ENCODE measurements around the gene OCLN.

Gene OCLN

DNA sequence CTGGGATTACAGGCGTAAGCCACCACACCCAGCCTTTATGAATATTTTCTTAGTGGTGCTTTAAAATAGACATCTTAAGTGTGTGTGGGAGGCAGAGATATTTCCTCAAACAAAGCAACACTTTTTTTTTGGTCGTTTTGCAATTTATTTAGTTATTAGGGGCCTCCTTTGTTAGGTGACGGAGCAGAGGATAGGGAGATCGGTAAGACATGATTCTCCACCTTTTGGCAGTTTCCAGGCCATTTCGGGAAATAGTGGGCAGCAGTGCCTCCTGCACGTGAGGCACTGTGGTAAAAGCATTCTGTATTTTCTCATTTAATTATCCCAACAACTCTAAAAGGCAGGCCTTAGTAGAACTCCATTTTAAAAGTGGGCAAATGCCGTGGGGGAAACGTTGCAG is 1.9 kb downstream of the OCLN start:
- Histone ChIP-seq H2BK12ac (ENCODE audit: low read length in 2 of 2) (no peak overlapping the region), H3K18ac (ENCODE audit: low read depth in 1 of 2, low read length in 2 of 2) (no peak overlapping the region), H2BK5ac (ENCODE audit: low read depth, low read length, poor library complexity, severe bottlenecking) (no peak overlapping the region), H3K14ac (ENCODE audit: low read length in 2 of 2) (no peak overlapping the region), H3K9me3 (ENCODE audit: control insufficient read depth, low read length) (no peaks in the 10 kb centered on the region), H4K91ac (ENCODE audit: low read length) (no peak overlapping the region), H2BK15ac (ENCODE audit: low read depth, poor library complexity, severe bottlenecking) (no peak overlapping the region), H2AK5ac (ENCODE audit: low read length, severe bottlenecking) (no peak overlapping the region), H3K36me3 (ENCODE audit: control insufficient read depth in 1 of 2, insufficient read depth in 2 of 2, low read depth in 1 of 2, low read length in 2 of 2) (no peaks in the 10 kb centered on the region), H3K4me1 (ENCODE audit: control insufficient read depth, insufficient read depth, low read depth, low read length) (peaks cover 18% of the 10 kb centered on the region), H3K9ac (ENCODE audit: low read length) (no peak overlapping the region), H2BK120ac (ENCODE audit: low read depth, low read length) (no peak overlapping the region), H3K4me2 (ENCODE audit: low read length, poor library complexity, severe bottlenecking) (no peak overlapping the region), H2AFZ (ENCODE audit: low read depth, low read length) (no peak overlapping the region), H3K27me3 (ENCODE audit: control insufficient read depth in 1 of 2, insufficient read depth in 1 of 2, low read length in 2 of 2) (peaks cover 0 to 56% of the 10 kb centered on the region in 2 experiments), H3K4me3 (ENCODE audit: insufficient read depth in 1 of 2, low read depth in 1 of 2, low read length in 2 of 2) (no peak overlapping the region), H3K23ac (ENCODE audit: low read length in 2 of 2) (no peak overlapping the region), H3K79me1 (replicated peaks; ENCODE audit: low read length, poor library complexity, severe bottlenecking) (peaks cover 2% of the 10 kb centered on the region), H3K4ac (ENCODE audit: low read depth in 1 of 2, low read length in 2 of 2) (no peak overlapping the region), H3K27ac (ENCODE audit: low read length, poor library complexity, severe bottlenecking) (no peak overlapping the region), H4K8ac (ENCODE audit: low read length) (no peak overlapping the region)
- no peak for DNase-seq
- 72% methylated on average over 8 of the region's 8 CpGs for WGBS

GRCh38 chr5:69497006-69497520 is 4.5 kb downstream of the OCLN start:
- H3K14ac ChIP-seq (ENCODE audit: low read length in 2 of 2), result no peak overlapping the region
- H3K23ac ChIP-seq (ENCODE audit: low read length in 2 of 2), result no peak overlapping the region
- H3K27ac ChIP-seq (ENCODE audit: low read length, poor library complexity, severe bottlenecking), result no peak overlapping the region
- H4K8ac ChIP-seq (ENCODE audit: low read length), result no peak overlapping the region
- H2BK5ac ChIP-seq (ENCODE audit: low read depth, low read length, poor library complexity, severe bottlenecking), result no peak overlapping the region
- H3K4me3 ChIP-seq (ENCODE audit: insufficient read depth in 1 of 2, low read depth in 1 of 2, low read length in 2 of 2), result no peak overlapping the region
- no peak overlapping the region for H2AK5ac ChIP-seq (ENCODE audit: low read length, severe bottlenecking)
- H2AFZ ChIP-seq (ENCODE audit: low read depth, low read length), result no peak overlapping the region
- no peak overlapping the region for H3K4me2 ChIP-seq (ENCODE audit: low read length, poor library complexity, severe bottlenecking)
- H3K27me3 ChIP-seq (ENCODE audit: control insufficient read depth in 1 of 2, insufficient read depth in 1 of 2, low read length in 2 of 2), result peaks cover 0 to 34% of the 10 kb centered on the region in 2 experiments
- no peak overlapping the region for H3K4ac ChIP-seq (ENCODE audit: low read depth in 1 of 2, low read length in 2 of 2)
- DNase-seq, result no peak
- H3K79me1 ChIP-seq (replicated peaks; ENCODE audit: low read length, poor library complexity, severe bottlenecking), result peaks cover 2% of the 10 kb centered on the region
- no peak overlapping the region for H3K18ac ChIP-seq (ENCODE audit: low read depth in 1 of 2, low read length in 2 of 2)
- H2BK120ac ChIP-seq (ENCODE audit: low read depth, low read length), result no peak overlapping the region
- H3K4me1 ChIP-seq (ENCODE audit: control insufficient read depth, insufficient read depth, low read depth, low read length), result peaks cover 18% of the 10 kb centered on the region
- no peak overlapping the region for H2BK15ac ChIP-seq (ENCODE audit: low read depth, poor library complexity, severe bottlenecking)
- no peaks in the 10 kb centered on the region for H3K36me3 ChIP-seq (ENCODE audit: control insufficient read depth in 1 of 2, insufficient read depth in 2 of 2, low read depth in 1 of 2, low read length in 2 of 2)
- H3K9ac ChIP-seq (ENCODE audit: low read length), result no peak overlapping the region
- no peak overlapping the region for H2BK12ac ChIP-seq (ENCODE audit: low read length in 2 of 2)
- H4K91ac ChIP-seq (ENCODE audit: low read length), result no peak overlapping the region
- H3K9me3 ChIP-seq (ENCODE audit: control insufficient read depth, low read length), result no peaks in the 10 kb centered on the region
- WGBS, result 100% methylated on average over 2 of the region's 5 CpGs

GRCh38 chr5:69498384-69498783 is 5.8 kb downstream of the OCLN start:
- Histone ChIP-seq H2BK5ac (ENCODE audit: low read depth, low read length, poor library complexity, severe bottlenecking) (no peak overlapping the region), H3K4me1 (ENCODE audit: control insufficient read depth, insufficient read depth, low read depth, low read length) (peaks cover 10% of the 10 kb centered on the region), H4K91ac (ENCODE audit: low read length) (no peak overlapping the region), H3K79me1 (replicated peaks; ENCODE audit: low read length, poor library complexity, severe bottlenecking) (peaks cover 2% of the 10 kb centered on the region), H4K8ac (ENCODE audit: low read length) (no peak overlapping the region), H3K14ac (ENCODE audit: low read length in 2 of 2) (no peak overlapping the region), H2AFZ (ENCODE audit: low read depth, low read length) (no peak overlapping the region), H3K23ac (ENCODE audit: low read length in 2 of 2) (no peak overlapping the region), H3K27me3 (ENCODE audit: control insufficient read depth in 1 of 2, insufficient read depth in 1 of 2, low read length in 2 of 2) (peaks cover 0 to 21% of the 10 kb centered on the region in 2 experiments), H3K27ac (ENCODE audit: low read length, poor library complexity, severe bottlenecking) (no peak overlapping the region), H2BK12ac (ENCODE audit: low read length in 2 of 2) (no peak overlapping the region), H3K4ac (ENCODE audit: low read depth in 1 of 2, low read length in 2 of 2) (no peak overlapping the region), H3K36me3 (ENCODE audit: control insufficient read depth in 1 of 2, insufficient read depth in 2 of 2, low read depth in 1 of 2, low read length in 2 of 2) (no peaks in the 10 kb centered on the region), H3K4me3 (ENCODE audit: insufficient read depth in 1 of 2, low read depth in 1 of 2, low read length in 2 of 2) (no peak overlapping the region), H2AK5ac (ENCODE audit: low read length, severe bottlenecking) (no peak overlapping the region), H3K9me3 (ENCODE audit: control insufficient read depth, low read length) (no peaks in the 10 kb centered on the region), H3K9ac (ENCODE audit: low read length) (no peak overlapping the region), H2BK120ac (ENCODE audit: low read depth, low read length) (no peak overlapping the region), H3K18ac (ENCODE audit: low read depth in 1 of 2, low read length in 2 of 2) (no peak overlapping the region), H3K4me2 (ENCODE audit: low read length, poor library complexity, severe bottlenecking) (no peak overlapping the region), H2BK15ac (ENCODE audit: low read depth, poor library complexity, severe bottlenecking) (no peak overlapping the region)
- DNase-seq, result peak; percentile 34
- 74% methylated on average over 3 of the region's 3 CpGs for WGBS

GRCh38 chr5:69502367-69502766 is 9.8 kb downstream of the OCLN start:
- no peak for DNase-seq
- Histone ChIP-seq H3K27me3 (ENCODE audit: control insufficient read depth in 1 of 2, insufficient read depth in 1 of 2, low read length in 2 of 2) (no peaks in the 10 kb centered on the region), H3K4me2 (ENCODE audit: low read length, poor library complexity, severe bottlenecking) (no peak overlapping the region), H4K91ac (ENCODE audit: low read length) (no peak overlapping the region), H2BK5ac (ENCODE audit: low read depth, low read length, poor library complexity, severe bottlenecking) (no peak overlapping the region), H3K4me1 (ENCODE audit: control insufficient read depth, insufficient read depth, low read depth, low read length) (peaks cover 6% of the 10 kb centered on the region), H3K9ac (ENCODE audit: low read length) (peak overlapping the region; percentile 16), H3K4me3 (ENCODE audit: insufficient read depth in 1 of 2, low read depth in 1 of 2, low read length in 2 of 2) (no peak overlapping the region), H3K9me3 (ENCODE audit: control insufficient read depth, low read length) (no peaks in the 10 kb centered on the region), H3K27ac (ENCODE audit: low read length, poor library complexity, severe bottlenecking) (peak overlapping the region; percentile 84), H2AFZ (ENCODE audit: low read depth, low read length) (no peak overlapping the region), H2BK120ac (ENCODE audit: low read depth, low read length) (no peak overlapping the region), H3K18ac (ENCODE audit: low read depth in 1 of 2, low read length in 2 of 2) (peak overlapping the region in 1 of 2 experiments; percentile 38), H3K14ac (ENCODE audit: low read length in 2 of 2) (no peak overlapping the region), H3K23ac (ENCODE audit: low read length in 2 of 2) (no peak overlapping the region), H3K36me3 (ENCODE audit: control insufficient read depth in 1 of 2, insufficient read depth in 2 of 2, low read depth in 1 of 2, low read length in 2 of 2) (no peaks in the 10 kb centered on the region), H2AK5ac (ENCODE audit: low read length, severe bottlenecking) (peak overlapping the region; percentile 1), H2BK12ac (ENCODE audit: low read length in 2 of 2) (no peak overlapping the region), H4K8ac (ENCODE audit: low read length) (no peak overlapping the region), H2BK15ac (ENCODE audit: low read depth, poor library complexity, severe bottlenecking) (no peak overlapping the region), H3K79me1 (replicated peaks; ENCODE audit: low read length, poor library complexity, severe bottlenecking) (no peaks in the 10 kb centered on the region), H3K4ac (ENCODE audit: low read depth in 1 of 2, low read length in 2 of 2) (no peak overlapping the region)
- WGBS, result 16% methylated on average over 2 of the region's 2 CpGs
